ENCODE data around the gene EIF2AK3. TPM values are rescaled to one million over a fixed set of nuclear protein-coding genes. Genes with fewer than 3 reads are reported as not detected.

EIF2AK3 gene
- total RNA-seq, 1 experiment from 2014 or later, result 21.8 TPM

DNA sequence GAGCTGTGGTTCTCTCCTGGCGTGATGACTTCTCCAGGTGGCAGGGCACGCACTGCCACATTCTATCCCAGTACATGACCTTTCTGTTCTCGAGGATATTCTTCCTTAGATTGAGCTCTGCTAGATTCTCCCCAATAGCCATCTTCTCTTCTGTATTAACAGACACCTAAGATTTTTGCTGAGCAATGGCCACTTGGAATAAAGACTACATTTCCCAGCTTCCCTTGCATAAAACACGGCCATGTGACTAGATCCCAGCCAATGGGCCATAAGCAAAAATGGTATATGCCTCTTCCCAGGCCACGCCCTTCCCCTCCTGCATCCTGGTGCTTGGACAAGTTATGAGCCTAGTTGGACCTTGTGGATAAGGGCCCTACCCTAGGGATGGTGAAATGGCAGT, 82.1 kb downstream of the EIF2AK3 start:
- H3K9me3 Mint-ChIP-seq (ENCODE audit: unreplicated experiment), result no peaks in the 10 kb centered on the region
- H3K27ac Mint-ChIP-seq (ENCODE audit: low read depth, unreplicated experiment), result no peak overlapping the region
- H3K4me1 Mint-ChIP-seq (ENCODE audit: insufficient read depth, unreplicated experiment), result peaks cover 5% of the 10 kb centered on the region
- no TSS peak for BruUV-seq (replicated peaks)
- ChIA-PET CTCF (interaction anchor here (0.6 kb wide), 2 partner anchors 9 to 41 kb away, joined by 3 read pairs; no protein-coding TSS in a partner anchor), POLR2A (interaction anchor here (1.2 kb wide), 1 partner anchor 19 kb away, joined by 3 read pairs; no protein-coding TSS in a partner anchor)
- intact Hi-C loops (cut with micrococcal nuclease), result no loop called here
- TF ChIP-seq, protein P1, sequence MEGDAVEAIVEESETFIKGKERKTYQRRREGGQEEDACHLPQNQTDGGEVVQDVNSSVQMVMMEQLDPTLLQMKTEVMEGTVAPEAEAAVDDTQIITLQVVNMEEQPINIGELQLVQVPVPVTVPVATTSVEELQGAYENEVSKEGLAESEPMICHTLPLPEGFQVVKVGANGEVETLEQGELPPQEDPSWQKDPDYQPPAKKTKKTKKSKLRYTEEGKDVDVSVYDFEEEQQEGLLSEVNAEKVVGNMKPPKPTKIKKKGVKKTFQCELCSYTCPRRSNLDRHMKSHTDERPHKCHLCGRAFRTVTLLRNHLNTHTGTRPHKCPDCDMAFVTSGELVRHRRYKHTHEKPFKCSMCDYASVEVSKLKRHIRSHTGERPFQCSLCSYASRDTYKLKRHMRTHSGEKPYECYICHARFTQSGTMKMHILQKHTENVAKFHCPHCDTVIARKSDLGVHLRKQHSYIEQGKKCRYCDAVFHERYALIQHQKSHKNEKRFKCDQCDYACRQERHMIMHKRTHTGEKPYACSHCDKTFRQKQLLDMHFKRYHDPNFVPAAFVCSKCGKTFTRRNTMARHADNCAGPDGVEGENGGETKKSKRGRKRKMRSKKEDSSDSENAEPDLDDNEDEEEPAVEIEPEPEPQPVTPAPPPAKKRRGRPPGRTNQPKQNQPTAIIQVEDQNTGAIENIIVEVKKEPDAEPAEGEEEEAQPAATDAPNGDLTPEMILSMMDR (IDR thresholded peaks at IDR 0.05; ENCODE audit: unreplicated experiment), result no peak
- H3K4me3 Mint-ChIP-seq (ENCODE audit: unreplicated experiment), result no peak overlapping the region
- no peaks in the 10 kb centered on the region for H3K36me3 Mint-ChIP-seq (ENCODE audit: insufficient read depth, unreplicated experiment)
- no peaks in the 10 kb centered on the region for H3K27me3 Mint-ChIP-seq (ENCODE audit: insufficient read depth, unreplicated experiment)
- DNase-seq (ENCODE audit: unreplicated experiment), result peak; percentile 65

DNA sequence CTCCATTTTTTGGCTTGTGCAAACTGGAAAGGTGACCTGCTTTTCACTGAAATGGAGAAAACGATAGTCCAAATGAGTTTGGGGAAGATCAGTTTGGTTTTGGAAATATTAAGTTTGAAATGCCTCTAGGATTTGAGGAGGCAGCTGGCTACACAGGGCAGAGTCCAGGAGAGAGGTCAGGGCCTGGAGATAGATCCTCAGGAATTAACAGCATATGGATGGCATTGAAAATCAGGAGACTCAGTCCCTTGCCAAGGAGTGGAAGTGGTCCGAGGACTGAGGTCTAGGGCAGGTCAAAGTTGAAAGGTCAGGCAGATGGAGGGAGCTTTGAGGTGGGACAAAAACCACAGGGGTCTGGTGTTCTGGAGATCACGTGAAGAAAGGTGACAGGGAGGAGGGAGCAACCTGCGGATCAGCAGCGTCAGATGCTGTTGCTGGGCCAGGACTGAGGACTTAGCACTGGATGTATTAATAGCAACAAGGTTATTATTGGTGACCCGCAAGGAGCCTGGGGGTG, 83.7 kb downstream of the EIF2AK3 start:
- CTCF ChIA-PET, result interaction anchor here (0.5 to 1.1 kb wide), 2 partner anchors 11 to 52 kb away, joined by 3 to 4 read pairs; no protein-coding TSS in a partner anchor
- Mint-ChIP-seq H3K27ac (ENCODE audit: low read depth, unreplicated experiment) (no peak overlapping the region), H3K36me3 (ENCODE audit: insufficient read depth, unreplicated experiment) (peaks cover 2% of the 10 kb centered on the region), H3K27me3 (ENCODE audit: insufficient read depth, unreplicated experiment) (no peaks in the 10 kb centered on the region), H3K4me3 (ENCODE audit: unreplicated experiment) (no peak overlapping the region), H3K4me1 (ENCODE audit: insufficient read depth, unreplicated experiment) (peaks cover 8% of the 10 kb centered on the region), H3K9me3 (ENCODE audit: unreplicated experiment) (no peaks in the 10 kb centered on the region)
- no peak for DNase-seq (ENCODE audit: unreplicated experiment)
- POLR2A ChIA-PET, result no interaction called here
- BruUV-seq (replicated peaks), result no TSS peak
- TF ChIP-seq, protein P1 (IDR thresholded peaks at IDR 0.05; ENCODE audit: unreplicated experiment), result no peak
- intact Hi-C loops (cut with micrococcal nuclease), result no loop called here

DNA sequence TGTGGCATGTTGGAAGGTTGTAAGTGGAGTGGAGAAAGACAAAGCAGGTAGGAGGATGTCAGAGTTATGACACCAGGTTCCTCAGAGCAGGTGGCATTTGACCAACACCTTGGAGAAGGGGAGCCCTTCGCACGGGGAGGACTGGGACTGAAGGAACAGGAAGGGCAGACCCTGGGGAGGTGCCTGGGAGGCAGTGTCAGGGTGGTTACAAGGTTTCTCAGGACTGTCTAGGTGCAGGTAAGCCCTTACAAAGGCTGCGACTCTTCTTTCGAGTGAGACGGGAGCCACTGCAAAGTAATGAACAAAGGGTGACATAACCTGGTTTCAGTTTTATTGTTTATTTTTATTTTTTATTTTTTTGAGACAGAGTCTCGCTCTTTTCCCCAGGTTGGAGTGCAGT, 84.6 kb downstream of the EIF2AK3 start:
- Mint-ChIP-seq H3K4me1 (ENCODE audit: insufficient read depth, unreplicated experiment) (peaks cover 14% of the 10 kb centered on the region), H3K4me3 (ENCODE audit: unreplicated experiment) (no peak overlapping the region), H3K36me3 (ENCODE audit: insufficient read depth, unreplicated experiment) (peaks cover 6% of the 10 kb centered on the region), H3K27ac (ENCODE audit: low read depth, unreplicated experiment) (no peak overlapping the region), H3K9me3 (ENCODE audit: unreplicated experiment) (no peaks in the 10 kb centered on the region), H3K27me3 (ENCODE audit: insufficient read depth, unreplicated experiment) (no peaks in the 10 kb centered on the region)
- intact Hi-C loops (cut with micrococcal nuclease), result no loop called here
- ChIA-PET CTCF (interaction anchor here (1.1 kb wide), 1 partner anchor 12 kb away, joined by 4 read pairs; no protein-coding TSS in a partner anchor), POLR2A (no interaction called here)
- no peak for DNase-seq (ENCODE audit: unreplicated experiment)
- BruUV-seq (replicated peaks), result no TSS peak
- TF ChIP-seq, protein P1 (IDR thresholded peaks at IDR 0.05; ENCODE audit: unreplicated experiment), result no peak

DNA sequence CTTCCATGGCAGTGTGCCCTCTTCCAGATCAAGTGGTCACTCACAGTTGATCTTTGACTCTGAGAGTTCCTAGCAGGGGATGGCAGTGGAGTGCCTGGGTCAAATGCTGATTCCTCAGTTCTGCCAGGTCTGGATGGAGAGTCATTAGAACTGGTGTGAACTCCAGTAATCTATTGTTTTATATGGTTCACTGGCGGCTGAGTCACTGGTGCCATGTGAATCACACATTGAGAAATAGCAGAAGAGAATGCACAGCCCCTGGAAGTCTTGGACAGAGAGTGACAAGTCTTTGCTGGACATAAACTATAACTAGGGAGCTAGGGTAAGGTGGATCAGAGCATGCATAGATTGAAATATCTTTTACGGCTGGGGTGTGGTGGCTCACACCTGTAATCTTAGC, 86.9 kb downstream of the EIF2AK3 start:
- TF ChIP-seq, protein P1 (IDR thresholded peaks at IDR 0.05; ENCODE audit: unreplicated experiment), result no peak
- ChIA-PET POLR2A (no interaction called here), CTCF (interaction anchor here (0.6 to 1.0 kb wide), 2 partner anchors 11 to 14 kb away, joined by 3 to 5 read pairs; no protein-coding TSS in a partner anchor)
- H3K4me3 Mint-ChIP-seq (ENCODE audit: unreplicated experiment), result no peak overlapping the region
- DNase-seq (ENCODE audit: unreplicated experiment), result peak; percentile 88
- BruUV-seq (replicated peaks), result no TSS peak
- intact Hi-C loops (cut with micrococcal nuclease), result no loop called here
- H3K4me1 Mint-ChIP-seq (ENCODE audit: insufficient read depth, unreplicated experiment), result peaks cover 22% of the 10 kb centered on the region
- no peaks in the 10 kb centered on the region for H3K9me3 Mint-ChIP-seq (ENCODE audit: unreplicated experiment)
- no peak overlapping the region for H3K27ac Mint-ChIP-seq (ENCODE audit: low read depth, unreplicated experiment)
- H3K27me3 Mint-ChIP-seq (ENCODE audit: insufficient read depth, unreplicated experiment), result no peaks in the 10 kb centered on the region
- H3K36me3 Mint-ChIP-seq (ENCODE audit: insufficient read depth, unreplicated experiment), result peaks cover 6% of the 10 kb centered on the region

All from MCF 10A (cell line).